ENCODE measurements around the gene KATNB1. TPM values are rescaled to one million over a fixed set of nuclear protein-coding genes. Genes with fewer than 3 reads are reported as not detected.

KATNB1 gene
- total and polyA plus RNA-seq, 2 of the 8 experiments (the other 6 are each of a cell fraction or from before 2014, with no cell fraction given), result 50.2 to 60.4 TPM

DNA sequence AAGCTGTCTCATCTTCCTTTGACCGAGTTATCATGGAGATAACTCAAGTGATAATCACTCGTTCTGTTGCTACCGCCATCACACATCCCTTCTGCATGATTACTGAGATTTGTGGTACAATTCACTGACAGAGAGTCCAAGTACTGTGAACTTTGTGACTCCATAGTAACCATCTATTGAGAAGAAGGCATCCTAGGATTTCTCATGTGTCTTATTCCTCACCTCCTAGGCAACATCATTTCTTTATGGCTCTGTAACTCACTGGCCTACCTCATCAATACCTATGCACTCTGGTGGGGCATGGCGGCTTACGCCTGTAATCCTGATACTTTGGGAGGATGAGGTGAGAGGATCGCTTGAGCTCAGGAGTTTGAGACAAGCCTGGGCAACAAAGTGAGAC is 21.5 kb upstream of the KATNB1 start (continued):
- TF ChIP-seq RBBP5 (IDR thresholded peaks at IDR 0.05; ENCODE audit: borderline replicate concordance, low read depth, low read length) (no peak), CTBP2 (IDR thresholded peaks at IDR 0.05; ENCODE audit: borderline replicate concordance, insufficient read depth, insufficient read length, low read length) (no peak)
- TF ChIP-seq, protein P1, sequence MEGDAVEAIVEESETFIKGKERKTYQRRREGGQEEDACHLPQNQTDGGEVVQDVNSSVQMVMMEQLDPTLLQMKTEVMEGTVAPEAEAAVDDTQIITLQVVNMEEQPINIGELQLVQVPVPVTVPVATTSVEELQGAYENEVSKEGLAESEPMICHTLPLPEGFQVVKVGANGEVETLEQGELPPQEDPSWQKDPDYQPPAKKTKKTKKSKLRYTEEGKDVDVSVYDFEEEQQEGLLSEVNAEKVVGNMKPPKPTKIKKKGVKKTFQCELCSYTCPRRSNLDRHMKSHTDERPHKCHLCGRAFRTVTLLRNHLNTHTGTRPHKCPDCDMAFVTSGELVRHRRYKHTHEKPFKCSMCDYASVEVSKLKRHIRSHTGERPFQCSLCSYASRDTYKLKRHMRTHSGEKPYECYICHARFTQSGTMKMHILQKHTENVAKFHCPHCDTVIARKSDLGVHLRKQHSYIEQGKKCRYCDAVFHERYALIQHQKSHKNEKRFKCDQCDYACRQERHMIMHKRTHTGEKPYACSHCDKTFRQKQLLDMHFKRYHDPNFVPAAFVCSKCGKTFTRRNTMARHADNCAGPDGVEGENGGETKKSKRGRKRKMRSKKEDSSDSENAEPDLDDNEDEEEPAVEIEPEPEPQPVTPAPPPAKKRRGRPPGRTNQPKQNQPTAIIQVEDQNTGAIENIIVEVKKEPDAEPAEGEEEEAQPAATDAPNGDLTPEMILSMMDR (IDR thresholded peaks at IDR 0.05; ENCODE audit: control extremely low read depth in 1 of 3, insufficient read depth in 1 of 3, low read depth in 1 of 3, low read length in 3 of 3), result no peak

Measured in H1 (cell line).